ENCODE measurements around the gene ADCK1. TPM values are rescaled to one million over a fixed set of nuclear protein-coding genes. Genes with fewer than 3 reads are reported as not detected.

The ADCK1 gene
- total RNA-seq, 4 donors from 2014 or later: 6.0 to 16.0 (median 9.0) TPM

DNA sequence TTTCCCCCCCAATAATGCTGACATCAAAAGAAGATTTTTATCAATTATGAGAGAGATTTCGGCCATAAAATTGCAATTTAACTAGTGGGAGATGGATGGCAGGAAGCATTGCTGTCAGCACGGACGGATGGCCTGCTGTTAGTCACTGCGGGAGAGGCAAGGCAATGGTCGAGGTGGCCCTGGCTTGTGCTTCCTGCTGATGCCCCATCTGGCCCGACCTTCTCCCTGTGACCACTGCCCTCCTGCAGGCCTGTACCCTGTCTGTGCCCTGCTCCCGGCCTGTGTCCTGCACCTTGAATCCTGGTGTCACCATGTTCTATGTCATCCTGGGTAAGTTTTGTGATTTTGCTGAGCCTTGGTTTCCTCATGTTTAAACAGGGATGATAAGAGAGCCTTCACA is 67.6 kb downstream of the ADCK1 start:
- no peak for DNase-seq (ENCODE audit: low spot score in 2 of 2)
- Histone ChIP-seq H3K27ac (no peak overlapping the region), H3K4me3 (no peak overlapping the region), H3K9me3 (no peaks in the 10 kb centered on the region), H3K36me3 (no peaks in the 10 kb centered on the region), H3K27me3 (no peaks in the 10 kb centered on the region), H3K4me1 (no peaks in the 10 kb centered on the region)
- 81% methylated on average over 7 of the region's 7 CpGs for WGBS
- TF ChIP-seq EP300 (IDR thresholded peaks at IDR 0.05) (no peak), POLR2A (IDR thresholded peaks at IDR 0.05) (no peak), POLR2AphosphoS5 (IDR thresholded peaks at IDR 0.05) (no peak)
- TF ChIP-seq, protein P1, sequence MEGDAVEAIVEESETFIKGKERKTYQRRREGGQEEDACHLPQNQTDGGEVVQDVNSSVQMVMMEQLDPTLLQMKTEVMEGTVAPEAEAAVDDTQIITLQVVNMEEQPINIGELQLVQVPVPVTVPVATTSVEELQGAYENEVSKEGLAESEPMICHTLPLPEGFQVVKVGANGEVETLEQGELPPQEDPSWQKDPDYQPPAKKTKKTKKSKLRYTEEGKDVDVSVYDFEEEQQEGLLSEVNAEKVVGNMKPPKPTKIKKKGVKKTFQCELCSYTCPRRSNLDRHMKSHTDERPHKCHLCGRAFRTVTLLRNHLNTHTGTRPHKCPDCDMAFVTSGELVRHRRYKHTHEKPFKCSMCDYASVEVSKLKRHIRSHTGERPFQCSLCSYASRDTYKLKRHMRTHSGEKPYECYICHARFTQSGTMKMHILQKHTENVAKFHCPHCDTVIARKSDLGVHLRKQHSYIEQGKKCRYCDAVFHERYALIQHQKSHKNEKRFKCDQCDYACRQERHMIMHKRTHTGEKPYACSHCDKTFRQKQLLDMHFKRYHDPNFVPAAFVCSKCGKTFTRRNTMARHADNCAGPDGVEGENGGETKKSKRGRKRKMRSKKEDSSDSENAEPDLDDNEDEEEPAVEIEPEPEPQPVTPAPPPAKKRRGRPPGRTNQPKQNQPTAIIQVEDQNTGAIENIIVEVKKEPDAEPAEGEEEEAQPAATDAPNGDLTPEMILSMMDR (IDR thresholded peaks at IDR 0.05): no peak

DNA sequence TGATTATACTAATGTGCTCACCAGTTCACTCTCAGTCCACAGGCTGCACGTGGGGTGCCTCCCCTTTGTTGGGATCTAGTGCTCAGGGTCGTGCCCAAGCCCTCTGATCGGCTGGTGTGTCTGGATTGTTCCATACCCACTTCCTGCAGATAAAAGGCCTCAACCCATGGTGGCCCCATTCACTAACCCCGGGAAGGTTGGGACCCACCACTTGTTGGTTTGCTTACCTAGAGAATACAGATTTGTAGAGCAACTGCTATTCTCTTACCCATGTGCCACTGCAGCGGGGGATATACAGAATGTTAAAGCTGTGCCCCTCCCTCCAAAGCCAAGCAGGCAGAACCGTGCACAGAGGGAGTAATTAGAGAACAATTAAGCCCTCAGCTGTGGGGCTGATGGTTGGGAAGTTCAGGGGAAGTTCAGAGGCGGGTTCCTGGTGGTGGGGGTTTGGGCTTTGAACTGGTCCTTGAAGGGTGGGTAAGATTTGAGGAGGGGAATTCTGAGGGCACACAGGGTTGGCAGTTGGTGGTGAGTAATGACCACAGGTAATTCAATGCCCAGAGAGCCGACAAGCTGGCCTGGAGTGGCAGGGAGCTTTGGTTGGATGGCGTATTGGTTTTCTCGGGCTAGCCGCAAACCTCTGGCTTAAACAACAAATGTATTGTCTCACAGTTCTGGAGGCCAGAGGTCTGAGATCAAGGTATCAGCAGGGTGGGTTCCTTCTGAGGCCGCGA is 68.8 kb downstream of the ADCK1 start:
- Histone ChIP-seq H3K27me3 (no peaks in the 10 kb centered on the region), H3K36me3 (no peaks in the 10 kb centered on the region), H3K4me1 (no peaks in the 10 kb centered on the region), H3K4me3 (no peak overlapping the region), H3K9me3 (no peaks in the 10 kb centered on the region), H3K27ac (no peak overlapping the region)
- 86% methylated on average over 13 of the region's 13 CpGs for WGBS
- no peak for DNase-seq (ENCODE audit: low spot score in 2 of 2)
- TF ChIP-seq POLR2AphosphoS5 (IDR thresholded peaks at IDR 0.05) (no peak), POLR2A (IDR thresholded peaks at IDR 0.05) (no peak), EP300 (IDR thresholded peaks at IDR 0.05) (no peak)
- TF ChIP-seq, protein P1 (IDR thresholded peaks at IDR 0.05): no peak

DNA sequence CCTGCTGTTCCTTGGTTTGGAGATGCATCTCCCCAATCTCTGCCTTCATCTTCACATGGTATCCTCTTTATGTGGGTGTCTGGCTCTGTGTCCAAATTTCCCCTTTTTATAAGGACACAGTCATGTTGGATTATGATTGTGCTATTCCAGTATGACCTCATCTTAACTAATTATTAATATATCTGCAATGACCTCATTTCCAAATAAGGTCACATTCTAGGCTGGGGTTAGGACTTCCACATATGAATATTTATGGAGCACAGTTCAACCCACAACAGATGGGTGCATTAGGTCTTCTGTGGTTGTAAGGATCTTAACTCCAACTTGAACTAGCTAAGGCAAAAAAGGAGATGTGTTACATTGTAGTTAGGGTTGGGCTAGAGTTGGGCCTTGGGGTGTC is 69.4 kb downstream of the ADCK1 start:
- Histone ChIP-seq H3K27ac (no peak overlapping the region), H3K27me3 (no peaks in the 10 kb centered on the region), H3K4me1 (no peaks in the 10 kb centered on the region), H3K4me3 (no peak overlapping the region), H3K9me3 (no peaks in the 10 kb centered on the region), H3K36me3 (no peaks in the 10 kb centered on the region)
- no peak for TF ChIP-seq POLR2A (IDR thresholded peaks at IDR 0.05)
- TF ChIP-seq EP300 (IDR thresholded peaks at IDR 0.05): no peak
- TF ChIP-seq, protein P1 (IDR thresholded peaks at IDR 0.05): no peak
- no peak for TF ChIP-seq POLR2AphosphoS5 (IDR thresholded peaks at IDR 0.05)
- no peak for DNase-seq (ENCODE audit: low spot score in 2 of 2)

DNA sequence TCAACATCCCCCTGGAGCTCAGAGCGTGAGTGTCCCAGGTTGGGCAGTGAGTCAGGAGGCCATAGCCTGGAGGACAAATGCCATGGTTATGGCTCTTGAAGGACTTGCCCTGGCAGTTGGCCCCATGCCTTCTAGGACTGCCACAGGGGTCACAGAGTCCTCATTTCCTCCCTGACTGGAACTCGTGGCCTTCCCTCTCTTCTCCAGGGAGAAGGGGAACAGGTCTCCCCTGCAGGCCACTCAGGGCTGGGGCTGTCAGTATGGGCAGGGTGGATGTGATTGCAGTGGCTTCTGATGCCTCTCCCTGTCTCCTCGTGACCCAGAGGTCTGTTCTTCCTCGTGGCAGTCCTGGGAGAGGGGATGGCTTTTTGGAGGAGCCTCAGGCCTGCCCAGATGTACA is 70.7 kb downstream of the ADCK1 start:
- TF ChIP-seq, protein P1 (IDR thresholded peaks at IDR 0.05): no peak
- TF ChIP-seq EP300 (IDR thresholded peaks at IDR 0.05) (no peak), POLR2AphosphoS5 (IDR thresholded peaks at IDR 0.05) (no peak), POLR2A (IDR thresholded peaks at IDR 0.05) (no peak)
- no peak overlapping the region for H3K27ac ChIP-seq
- no peaks in the 10 kb centered on the region for H3K9me3 ChIP-seq
- H3K4me3 ChIP-seq: no peak overlapping the region
- no peaks in the 10 kb centered on the region for H3K4me1 ChIP-seq
- H3K27me3 ChIP-seq: no peaks in the 10 kb centered on the region
- no peak for DNase-seq (ENCODE audit: low spot score in 2 of 2)
- 68% methylated on average over 3 of the region's 4 CpGs for WGBS
- no peaks in the 10 kb centered on the region for H3K36me3 ChIP-seq

DNA sequence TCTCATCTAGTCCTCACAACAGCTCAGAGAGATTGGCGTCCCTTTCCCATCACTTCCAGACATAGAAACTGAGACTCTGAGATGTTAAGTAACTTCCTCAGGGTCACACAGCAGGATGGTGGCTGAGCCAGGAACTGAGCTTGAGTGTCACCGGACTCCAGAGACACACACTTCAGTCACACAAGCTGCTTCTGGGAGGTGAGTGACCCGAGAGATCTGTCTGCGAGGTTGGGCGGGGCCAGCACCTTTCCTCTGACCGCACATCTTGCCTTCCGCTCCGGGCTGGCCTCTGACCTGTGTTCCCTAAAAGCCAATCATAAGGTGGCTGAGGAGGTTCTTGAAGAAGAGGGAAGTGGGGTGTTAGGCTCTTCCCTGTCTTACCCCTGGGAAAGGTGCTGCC is 72.2 kb downstream of the ADCK1 start:
- Histone ChIP-seq H3K36me3 (peaks cover 3% of the 10 kb centered on the region), H3K9me3 (no peaks in the 10 kb centered on the region), H3K4me3 (no peak overlapping the region), H3K27ac (no peak overlapping the region), H3K27me3 (no peaks in the 10 kb centered on the region), H3K4me1 (no peaks in the 10 kb centered on the region)
- TF ChIP-seq POLR2AphosphoS5 (IDR thresholded peaks at IDR 0.05) (no peak), EP300 (IDR thresholded peaks at IDR 0.05) (no peak), POLR2A (IDR thresholded peaks at IDR 0.05) (no peak)
- TF ChIP-seq, protein P1 (IDR thresholded peaks at IDR 0.05): no peak
- WGBS: 97% methylated on average over 5 of the region's 8 CpGs
- DNase-seq (ENCODE audit: low spot score in 2 of 2): no peak

Measured in suprapubic skin (tissue), 4 donors.